DND-41 (cell line): ENCODE results near the gene MAN2B2.

ENCODE experiments used
- ATAC-seq: fragments of 200-7000 bp; cut with Tn5 transposase; 3 replicates; pipeline ENCODE4 v1.9.1; 2021; ENCODE audit warnings: low read depth; ENCODE audit not compliant: insufficient read depth
- DNase-seq: peaks from one replicate; pipeline ENCODE4 v3.0.0-alpha.2; 2020
- H2AFZ ChIP-seq: 2 replicates; pipeline ENCODE4 v1.6.0; 2012; ENCODE audit warnings: low read depth, low read length
- H3K27ac ChIP-seq: 2 replicates; pipeline ENCODE4 v1.5.1; 2012; ENCODE audit warnings: low read length, inconsistent platforms
- H3K27me3 ChIP-seq: fragments of 200-600 bp; sonication (generic); 2 replicates; pipeline ENCODE4 v1.6.0; 2012; ENCODE audit warnings: low read length, mild to moderate bottlenecking, inconsistent platforms; ENCODE audit not compliant: insufficient read depth, poor library complexity
- H3K36me3 ChIP-seq: 2 replicates; pipeline ENCODE4 v1.5.1; 2012; ENCODE audit warnings: low read length, inconsistent platforms; ENCODE audit not compliant: insufficient read depth
- H3K4me1 ChIP-seq: 2 replicates; pipeline ENCODE4 v1.5.1; 2012; ENCODE audit warnings: mild to moderate bottlenecking, low read length; ENCODE audit not compliant: insufficient read depth
- H3K4me2 ChIP-seq: 2 replicates; pipeline ENCODE4 v1.6.0; 2012; ENCODE audit warnings: mild to moderate bottlenecking, moderate library complexity, low read length, inconsistent platforms; ENCODE audit not compliant: insufficient read depth
- H3K4me3 ChIP-seq, 2 experiments: fragments of 200-600 bp in 1 of 2; shearing (Covaris generic) in 1 of 2; 2 replicates each; pipeline ENCODE4 v1.5.1; 2012 to 2016; ENCODE audit warnings: inconsistent platforms in 2 of 2, low read length in 2 of 2, mild to moderate bottlenecking in 2 of 2, low read depth in 1 of 2, moderate library complexity in 1 of 2
- H3K79me2 ChIP-seq: 2 replicates; pipeline ENCODE4 v1.6.0; 2012; ENCODE audit warnings: low read length, inconsistent platforms; ENCODE audit not compliant: insufficient read depth
- H3K9ac ChIP-seq: 2 replicates; pipeline ENCODE4 v1.6.0; 2012; ENCODE audit warnings: low read depth, mild to moderate bottlenecking, inconsistent platforms, low read length, moderate library complexity
- H3K9me3 ChIP-seq: 2 replicates; pipeline ENCODE4 v1.5.1; 2012; ENCODE audit warnings: low read length, moderate library complexity, mild to moderate bottlenecking, inconsistent platforms; ENCODE audit not compliant: insufficient read depth, severe bottlenecking
- H4K20me1 ChIP-seq: 2 replicates; pipeline ENCODE4 v1.6.0; 2012; ENCODE audit warnings: low read length; ENCODE audit not compliant: insufficient read depth
- EZH2 ChIP-seq: IDR thresholded peaks from 3 replicates; pipeline ENCODE4 v1.6.1; 2012; ENCODE audit warnings: borderline replicate concordance, low read depth, mild to moderate bottlenecking, moderate library complexity, low read length, inconsistent platforms; ENCODE audit not compliant: severe bottlenecking
- TF ChIP-seq, protein P1 (sequence below): IDR thresholded peaks from 2 replicates; pipeline ENCODE4 v1.5.1; 2012; ENCODE audit warnings: borderline replicate concordance, low read length, moderate library complexity, mild to moderate bottlenecking; ENCODE audit not compliant: poor library complexity, severe bottlenecking; ENCODE audit errors: extremely low read depth

The MAN2B2 gene

DNA sequence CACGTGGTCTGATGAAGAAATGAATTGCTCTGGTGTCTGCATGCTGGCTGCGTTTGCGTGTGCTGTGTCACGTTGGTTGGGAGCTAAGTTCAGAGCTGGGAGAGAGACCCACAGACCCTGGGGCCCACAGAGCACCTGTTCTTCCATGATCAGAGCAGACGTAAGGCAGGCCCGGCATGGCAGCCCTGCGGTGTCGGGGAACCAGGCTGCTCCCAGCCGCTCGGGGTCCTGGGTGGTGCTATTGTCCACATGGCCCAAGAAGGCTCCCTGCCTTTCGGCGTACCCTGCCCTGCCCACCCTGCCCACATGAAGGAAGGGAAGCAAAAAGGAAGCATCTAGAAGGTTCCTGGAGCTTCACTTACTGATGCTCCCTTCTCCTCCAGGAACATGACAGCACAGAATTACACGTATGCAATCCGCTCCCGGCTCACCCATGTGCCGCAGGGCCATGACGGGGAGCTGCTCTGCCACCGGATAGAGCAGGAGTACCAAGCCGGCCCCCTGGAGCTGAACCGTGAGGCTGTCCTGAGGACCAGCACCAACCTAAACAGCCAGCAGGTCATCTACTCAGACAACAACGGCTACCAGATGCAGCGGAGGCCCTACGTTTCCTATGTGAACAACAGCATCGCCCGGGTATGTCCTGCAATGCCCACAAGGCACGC is 34.6 kb downstream of the MAN2B2 start:
- TF ChIP-seq EZH2, result no peak
- TF ChIP-seq, protein P1, sequence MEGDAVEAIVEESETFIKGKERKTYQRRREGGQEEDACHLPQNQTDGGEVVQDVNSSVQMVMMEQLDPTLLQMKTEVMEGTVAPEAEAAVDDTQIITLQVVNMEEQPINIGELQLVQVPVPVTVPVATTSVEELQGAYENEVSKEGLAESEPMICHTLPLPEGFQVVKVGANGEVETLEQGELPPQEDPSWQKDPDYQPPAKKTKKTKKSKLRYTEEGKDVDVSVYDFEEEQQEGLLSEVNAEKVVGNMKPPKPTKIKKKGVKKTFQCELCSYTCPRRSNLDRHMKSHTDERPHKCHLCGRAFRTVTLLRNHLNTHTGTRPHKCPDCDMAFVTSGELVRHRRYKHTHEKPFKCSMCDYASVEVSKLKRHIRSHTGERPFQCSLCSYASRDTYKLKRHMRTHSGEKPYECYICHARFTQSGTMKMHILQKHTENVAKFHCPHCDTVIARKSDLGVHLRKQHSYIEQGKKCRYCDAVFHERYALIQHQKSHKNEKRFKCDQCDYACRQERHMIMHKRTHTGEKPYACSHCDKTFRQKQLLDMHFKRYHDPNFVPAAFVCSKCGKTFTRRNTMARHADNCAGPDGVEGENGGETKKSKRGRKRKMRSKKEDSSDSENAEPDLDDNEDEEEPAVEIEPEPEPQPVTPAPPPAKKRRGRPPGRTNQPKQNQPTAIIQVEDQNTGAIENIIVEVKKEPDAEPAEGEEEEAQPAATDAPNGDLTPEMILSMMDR, result no peak
- Histone ChIP-seq H3K27me3 (no peaks in the 10 kb centered on the region), H3K36me3 (peaks cover 79% of the 10 kb centered on the region), H3K9me3 (peaks cover 6% of the 10 kb centered on the region), H3K79me2 (no peaks in the 10 kb centered on the region), H3K27ac (no peak overlapping the region), H3K4me1 (no peaks in the 10 kb centered on the region), H3K4me2 (no peak overlapping the region), H3K4me3 (no peak overlapping the region), H3K9ac (no peak overlapping the region), H2AFZ (no peak overlapping the region), H4K20me1 (no peaks in the 10 kb centered on the region; the same call in 1 of the 2 replicates)
- DNase-seq, result no peak
- ATAC-seq, result no peak; the same call in 1 of the 3 replicates

GRCh38 chr4:6610856-6611430 is 36.0 kb downstream of the MAN2B2 start:
- no peak overlapping the region for H2AFZ ChIP-seq
- no peaks in the 10 kb centered on the region for H3K27me3 ChIP-seq
- no peak overlapping the region for H3K9ac ChIP-seq
- no peak for TF ChIP-seq EZH2
- TF ChIP-seq, protein P1, result no peak
- no peaks in the 10 kb centered on the region for H3K79me2 ChIP-seq
- no peak overlapping the region for H3K27ac ChIP-seq
- no peak overlapping the region for H3K4me3 ChIP-seq
- H3K36me3 ChIP-seq, result peaks cover 75% of the 10 kb centered on the region
- no peak for ATAC-seq
- no peak overlapping the region for H3K4me2 ChIP-seq
- no peaks in the 10 kb centered on the region; the same call in 1 of the 2 replicates for H4K20me1 ChIP-seq
- no peak for DNase-seq
- no peaks in the 10 kb centered on the region for H3K9me3 ChIP-seq
- H3K4me1 ChIP-seq, result no peaks in the 10 kb centered on the region

DNA sequence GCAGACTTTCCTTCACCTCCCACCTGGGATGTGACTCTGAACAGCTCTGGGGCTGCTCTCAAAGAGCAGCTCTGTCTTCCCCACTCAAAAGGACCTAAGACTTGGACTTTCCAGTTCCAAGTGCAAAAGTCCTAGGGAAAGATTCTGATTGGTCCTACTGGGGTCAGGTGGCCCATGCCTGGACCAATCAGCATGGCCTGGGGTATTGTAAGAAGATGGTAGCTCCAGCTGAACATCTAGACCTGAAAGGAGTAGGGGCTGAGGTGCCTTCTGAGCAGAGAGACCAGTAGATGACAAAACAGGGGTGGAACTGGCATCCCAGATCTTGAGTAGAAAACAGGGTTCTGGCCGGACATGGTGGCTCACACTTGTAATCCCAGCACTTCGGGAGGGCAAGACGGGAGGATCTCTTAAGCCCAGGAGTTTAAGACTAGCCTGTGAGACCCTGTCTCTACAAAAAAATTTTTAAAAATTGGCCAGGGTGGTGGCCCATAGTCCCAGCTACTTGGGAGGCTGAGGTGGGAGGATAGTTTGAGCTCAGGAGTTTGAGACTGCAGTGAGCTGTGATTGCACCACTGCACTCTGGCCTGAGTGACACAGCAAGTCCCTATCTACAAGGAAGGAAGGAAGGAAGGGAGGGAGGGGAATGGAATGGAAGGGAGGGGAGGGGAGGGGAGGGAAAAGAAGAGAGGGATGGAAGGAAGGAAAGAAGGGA is 38.1 kb downstream of the MAN2B2 start:
- DNase-seq, result no peak
- H3K4me1 ChIP-seq, result no peaks in the 10 kb centered on the region
- no peaks in the 10 kb centered on the region for H3K27me3 ChIP-seq
- H3K9me3 ChIP-seq, result no peaks in the 10 kb centered on the region
- no peak overlapping the region for H3K4me3 ChIP-seq
- no peak overlapping the region for H2AFZ ChIP-seq
- no peak overlapping the region for H3K27ac ChIP-seq
- no peak; the same call in 2 of the 3 replicates for ATAC-seq
- H4K20me1 ChIP-seq, result no peaks in the 10 kb centered on the region; the same call in 1 of the 2 replicates
- peaks cover 77% of the 10 kb centered on the region for H3K36me3 ChIP-seq
- H3K9ac ChIP-seq, result no peak overlapping the region
- no peak overlapping the region for H3K4me2 ChIP-seq
- no peak for TF ChIP-seq EZH2
- TF ChIP-seq, protein P1, result no peak
- no peaks in the 10 kb centered on the region for H3K79me2 ChIP-seq
